ENCODE measurements around the gene RPRM. TPM values are rescaled to one million over a fixed set of nuclear protein-coding genes. Genes with fewer than 3 reads are reported as not detected.

Gene RPRM
- total RNA-seq, 4 donors from 2014 or later: 1.0 to 54.1 (median 34.8) TPM; not detected in 1

DNA sequence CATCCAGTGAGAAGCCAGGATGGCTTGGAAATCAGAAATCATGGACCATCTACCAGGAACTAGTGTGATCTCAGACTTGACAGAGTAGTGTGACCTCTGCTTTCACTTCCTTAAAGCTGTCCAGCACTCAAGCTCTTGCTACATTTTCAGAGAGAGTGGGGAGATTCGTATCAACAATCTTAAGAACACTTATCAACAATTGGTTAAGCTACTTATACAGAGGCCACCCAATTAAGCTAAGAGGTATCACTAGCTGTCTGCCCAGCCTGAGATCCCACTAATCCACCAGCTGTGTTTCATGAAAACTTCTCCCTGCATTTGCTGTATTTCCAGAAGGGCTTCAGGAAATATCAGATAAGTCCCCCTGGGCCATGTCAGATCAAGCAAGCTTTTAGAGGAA, 4.2 kb downstream of the RPRM start:
- H3K4me1 ChIP-seq: no peaks in the 10 kb centered on the region
- H3K4me3 ChIP-seq: no peak overlapping the region
- H3K27me3 ChIP-seq: no peaks in the 10 kb centered on the region
- H3K9me3 ChIP-seq: no peaks in the 10 kb centered on the region
- TF ChIP-seq POLR2A (IDR thresholded peaks at IDR 0.05): no peak
- TF ChIP-seq, protein P1, sequence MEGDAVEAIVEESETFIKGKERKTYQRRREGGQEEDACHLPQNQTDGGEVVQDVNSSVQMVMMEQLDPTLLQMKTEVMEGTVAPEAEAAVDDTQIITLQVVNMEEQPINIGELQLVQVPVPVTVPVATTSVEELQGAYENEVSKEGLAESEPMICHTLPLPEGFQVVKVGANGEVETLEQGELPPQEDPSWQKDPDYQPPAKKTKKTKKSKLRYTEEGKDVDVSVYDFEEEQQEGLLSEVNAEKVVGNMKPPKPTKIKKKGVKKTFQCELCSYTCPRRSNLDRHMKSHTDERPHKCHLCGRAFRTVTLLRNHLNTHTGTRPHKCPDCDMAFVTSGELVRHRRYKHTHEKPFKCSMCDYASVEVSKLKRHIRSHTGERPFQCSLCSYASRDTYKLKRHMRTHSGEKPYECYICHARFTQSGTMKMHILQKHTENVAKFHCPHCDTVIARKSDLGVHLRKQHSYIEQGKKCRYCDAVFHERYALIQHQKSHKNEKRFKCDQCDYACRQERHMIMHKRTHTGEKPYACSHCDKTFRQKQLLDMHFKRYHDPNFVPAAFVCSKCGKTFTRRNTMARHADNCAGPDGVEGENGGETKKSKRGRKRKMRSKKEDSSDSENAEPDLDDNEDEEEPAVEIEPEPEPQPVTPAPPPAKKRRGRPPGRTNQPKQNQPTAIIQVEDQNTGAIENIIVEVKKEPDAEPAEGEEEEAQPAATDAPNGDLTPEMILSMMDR (IDR thresholded peaks at IDR 0.05): no peak
- no peaks in the 10 kb centered on the region for H3K36me3 ChIP-seq
- intact Hi-C loops (cut with DNase I; ENCODE audit: low total_unique reads): no loop called here
- no peak for DNase-seq
- no peak overlapping the region for H3K27ac ChIP-seq

DNA sequence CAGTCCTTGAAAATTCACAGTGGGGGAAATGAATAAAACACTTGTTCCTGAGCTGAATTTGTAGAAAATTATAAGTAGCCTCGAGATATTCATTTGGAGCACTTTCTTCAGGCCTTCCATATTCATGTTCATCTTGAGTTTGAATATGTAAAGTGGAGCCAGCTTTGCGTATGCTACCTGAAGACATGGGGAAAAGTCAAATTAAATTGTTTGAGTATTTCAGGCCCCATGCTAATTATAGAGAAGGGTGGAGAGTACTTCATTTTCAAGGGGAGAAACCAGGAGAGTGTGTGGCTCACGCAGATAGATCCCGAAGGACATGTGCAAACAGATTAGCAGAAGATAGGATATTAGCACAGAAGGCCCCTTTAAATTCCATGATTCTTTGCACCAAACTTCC, 7.7 kb downstream of the RPRM start:
- intact Hi-C loops (cut with DNase I; ENCODE audit: low total_unique reads): no loop called here
- Histone ChIP-seq H3K9me3 (no peaks in the 10 kb centered on the region), H3K4me3 (no peak overlapping the region), H3K36me3 (no peaks in the 10 kb centered on the region), H3K27me3 (no peaks in the 10 kb centered on the region), H3K27ac (no peak overlapping the region), H3K4me1 (no peaks in the 10 kb centered on the region)
- DNase-seq: no peak
- TF ChIP-seq, protein P1 (IDR thresholded peaks at IDR 0.05): no peak
- no peak for TF ChIP-seq POLR2A (IDR thresholded peaks at IDR 0.05)

DNA sequence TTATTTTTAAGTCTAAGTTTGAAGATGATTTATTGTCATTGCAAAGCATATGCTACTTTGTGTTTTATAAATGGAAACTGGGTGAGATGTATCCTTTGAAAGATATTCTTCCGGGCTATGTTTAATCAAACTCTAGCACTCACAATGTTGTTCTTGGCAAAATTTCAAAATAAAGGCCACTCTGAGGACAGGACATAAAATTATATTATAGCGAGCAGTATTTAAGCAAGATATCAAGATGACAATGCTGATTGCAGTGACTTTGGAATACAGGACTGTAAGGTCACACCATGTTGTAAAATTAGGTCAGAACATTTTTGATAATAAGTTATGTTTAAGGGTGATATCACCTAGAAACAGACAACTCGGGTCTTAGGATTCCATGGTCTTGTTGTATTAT, 14.2 kb downstream of the RPRM start:
- TF ChIP-seq, protein P1 (IDR thresholded peaks at IDR 0.05): no peak
- TF ChIP-seq POLR2A (IDR thresholded peaks at IDR 0.05): no peak
- no peak for DNase-seq
- no peaks in the 10 kb centered on the region for H3K36me3 ChIP-seq
- no peaks in the 10 kb centered on the region for H3K4me1 ChIP-seq
- no peak overlapping the region for H3K4me3 ChIP-seq
- H3K9me3 ChIP-seq: no peaks in the 10 kb centered on the region
- H3K27ac ChIP-seq: no peak overlapping the region
- intact Hi-C loops (cut with DNase I; ENCODE audit: low total_unique reads): loop anchor here (5.0 kb wide), 1 partner anchor 1952 kb away; no protein-coding TSS in a partner anchor
- no peaks in the 10 kb centered on the region for H3K27me3 ChIP-seq

DNA sequence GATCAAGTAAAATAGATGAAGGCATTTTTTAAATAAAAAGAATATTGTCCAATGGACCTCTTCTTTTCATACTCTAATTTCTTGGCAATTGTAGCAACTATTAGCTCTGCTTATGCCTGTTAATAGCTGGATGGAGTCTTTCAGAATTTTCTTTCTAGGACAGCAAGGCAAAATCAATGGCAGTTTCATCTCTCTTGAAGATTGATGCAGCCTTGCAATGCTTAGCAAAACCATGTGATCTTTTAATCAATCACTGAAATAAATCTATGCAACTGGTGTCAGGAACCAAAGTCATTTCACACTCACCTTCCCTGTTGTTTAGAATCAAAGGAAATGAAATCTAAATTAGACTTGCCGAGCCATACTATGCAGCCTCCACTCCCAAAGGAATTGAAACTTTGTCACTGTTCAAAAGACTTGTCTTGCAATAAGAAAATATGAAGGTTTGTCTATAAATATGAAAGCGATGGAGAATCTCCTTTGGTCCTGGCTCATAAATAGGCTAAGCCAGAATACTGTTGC, 16.2 kb downstream of the RPRM start:
- no peaks in the 10 kb centered on the region for H3K4me1 ChIP-seq
- intact Hi-C loops (cut with DNase I; ENCODE audit: low total_unique reads): loop anchor here (5.0 kb wide), 1 partner anchor 1950 kb away; no protein-coding TSS in a partner anchor
- H3K27ac ChIP-seq: no peak overlapping the region
- no peak overlapping the region for H3K4me3 ChIP-seq
- no peak for DNase-seq
- TF ChIP-seq, protein P1 (IDR thresholded peaks at IDR 0.05): no peak
- TF ChIP-seq POLR2A (IDR thresholded peaks at IDR 0.05): no peak
- H3K27me3 ChIP-seq: no peaks in the 10 kb centered on the region
- no peaks in the 10 kb centered on the region for H3K36me3 ChIP-seq
- no peaks in the 10 kb centered on the region for H3K9me3 ChIP-seq

DNA sequence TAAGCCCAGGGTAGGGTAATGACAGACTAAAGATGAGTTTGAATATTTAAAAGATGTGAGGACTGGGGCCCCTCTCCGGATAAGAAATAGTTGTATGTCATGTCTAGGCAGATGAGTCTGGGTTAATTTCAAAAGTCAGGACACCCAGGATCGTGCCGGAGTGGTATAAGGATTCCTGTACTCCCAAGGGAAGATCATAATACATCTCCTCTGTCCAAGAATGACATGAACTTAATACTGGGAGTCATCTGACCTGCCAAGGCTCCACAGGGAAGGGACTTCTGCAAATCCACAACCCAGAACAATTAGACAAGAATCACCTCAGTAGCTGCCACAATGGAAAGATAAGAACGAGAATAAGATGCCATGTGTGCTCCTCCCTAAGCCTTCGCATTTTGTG, 17.1 kb downstream of the RPRM start:
- Histone ChIP-seq H3K4me3 (no peak overlapping the region), H3K27ac (no peak overlapping the region), H3K36me3 (no peaks in the 10 kb centered on the region), H3K9me3 (no peaks in the 10 kb centered on the region), H3K27me3 (no peaks in the 10 kb centered on the region), H3K4me1 (no peaks in the 10 kb centered on the region)
- DNase-seq: no peak
- TF ChIP-seq POLR2A (IDR thresholded peaks at IDR 0.05): no peak
- TF ChIP-seq, protein P1 (IDR thresholded peaks at IDR 0.05): no peak
- intact Hi-C loops (cut with DNase I; ENCODE audit: low total_unique reads): loop anchor here (5.0 kb wide), 1 partner anchor 1949 kb away; no protein-coding TSS in a partner anchor

All from uterus (tissue), 4 donors.